ENCODE measurements around the gene PCDHB16. TPM values are rescaled to one million over a fixed set of nuclear protein-coding genes. Genes with fewer than 3 reads are reported as not detected.
"Not testable (repeated sequence)": the region's sequence is repeated elsewhere in the genome, so short reads cannot be mapped to it uniquely, and the experiment has no call there.

PCDHB16 gene
- total and polyA plus RNA-seq, 2 donors (not counting 1 experiment from before 2014, with no cell fraction given): 1.5 TPM

GRCh38 chr5:141172381-141173204, 9.6 kb upstream of the PCDHB16 start, which contains the start of gene PCDHB7:
TSS of gene PCDHB7 (plus strand) at chr5:141172644. CDS start at chr5:141172836, 192 bp downstream.
- DNase-seq (ENCODE audit: low read depth in 2 of 2): peak; percentile 3 to 24
- Histone ChIP-seq H3K27ac (ENCODE audit: insufficient read depth, low read length) (no peak within 1 kb of the TSS), H3K4me2 (ENCODE audit: extremely low read depth, insufficient read depth, low read length) (no peak within 1 kb of the TSS), H3K4me3 (replicated peaks in 1 of 4; ENCODE audit: control extremely low read depth in 1 of 4, insufficient read depth in 1 of 4, low read depth in 3 of 4, low read length in 4 of 4) (peak within 1 kb of the TSS in 2 of 4 experiments; percentile 28 to 30), H3K79me2 (ENCODE audit: control insufficient read depth, insufficient read depth, low read length) (no peaks in the 10 kb centered on the region), H3K9ac (ENCODE audit: insufficient read depth, low read length) (no peak within 1 kb of the TSS), H2AFZ (ENCODE audit: low read length) (no peak within 1 kb of the TSS), H3K4me1 (ENCODE audit: control insufficient read depth, extremely low read depth, insufficient read depth, low read length) (no peaks in the 10 kb centered on the region), H3K36me3 (ENCODE audit: control insufficient read depth, insufficient read depth, low read length) (no peaks in the 10 kb centered on the region), H3K9me3 (ENCODE audit: control insufficient read depth, insufficient read depth, low read depth, low read length) (no peaks in the 10 kb centered on the region), H4K20me1 (ENCODE audit: control insufficient read depth, extremely low read depth, insufficient read depth, low read length) (no peaks in the 10 kb centered on the region), H3K27me3 (ENCODE audit: control insufficient read depth, insufficient read depth, low read length) (no peaks in the 10 kb centered on the region)
- TF ChIP-seq EZH2 (IDR thresholded peaks at IDR 0.05; ENCODE audit: low read length, missing control alignments) (no peak), CTCF (conservative IDR thresholded peaks at IDR 0.05 in 1 of 2, IDR thresholded peaks at IDR 0.05 in 1 of 2; ENCODE audit: low read depth in 1 of 2, low read length in 2 of 2) (peak in 1 of 2 donors; percentile 24)

- H3K4me2 ChIP-seq (ENCODE audit: extremely low read depth, insufficient read depth, low read length); H3K79me2 ChIP-seq (ENCODE audit: control insufficient read depth, insufficient read depth, low read length); H3K9ac ChIP-seq (ENCODE audit: insufficient read depth, low read length); H4K20me1 ChIP-seq (ENCODE audit: control insufficient read depth, extremely low read depth, insufficient read depth, low read length); H3K36me3 ChIP-seq (ENCODE audit: control insufficient read depth, insufficient read depth, low read length); H3K4me1 ChIP-seq (ENCODE audit: control insufficient read depth, extremely low read depth, insufficient read depth, low read length); H3K4me3 ChIP-seq (replicated peaks in 1 of 4; ENCODE audit: control extremely low read depth in 1 of 4, insufficient read depth in 1 of 4, low read depth in 3 of 4, low read length in 4 of 4); H3K27ac ChIP-seq (ENCODE audit: insufficient read depth, low read length); H3K27me3 ChIP-seq (ENCODE audit: control insufficient read depth, insufficient read depth, low read length); DNase-seq (ENCODE audit: low read depth in 2 of 2); H2AFZ ChIP-seq (ENCODE audit: low read length); H3K9me3 ChIP-seq (ENCODE audit: control insufficient read depth, insufficient read depth, low read depth, low read length): not testable (repeated sequence)
These were observed 7.7 kb upstream of the PCDHB16 start for GRCh38 chr5:141174291-141175104.

GRCh38 chr5:141175933-141176332, 6.3 kb upstream of the PCDHB16 start:
- Histone ChIP-seq H3K4me1 (ENCODE audit: control insufficient read depth, extremely low read depth, insufficient read depth, low read length) (no peaks in the 10 kb centered on the region), H3K27ac (ENCODE audit: insufficient read depth, low read length) (no peak overlapping the region), H3K4me3 (replicated peaks in 1 of 4; ENCODE audit: control extremely low read depth in 1 of 4, insufficient read depth in 1 of 4, low read depth in 3 of 4, low read length in 4 of 4) (no peak overlapping the region), H2AFZ (ENCODE audit: low read length) (no peak overlapping the region), H3K9me3 (ENCODE audit: control insufficient read depth, insufficient read depth, low read depth, low read length) (no peaks in the 10 kb centered on the region), H3K9ac (ENCODE audit: insufficient read depth, low read length) (no peak overlapping the region), H3K4me2 (ENCODE audit: extremely low read depth, insufficient read depth, low read length) (no peak overlapping the region), H3K36me3 (ENCODE audit: control insufficient read depth, insufficient read depth, low read length) (no peaks in the 10 kb centered on the region), H4K20me1 (ENCODE audit: control insufficient read depth, extremely low read depth, insufficient read depth, low read length) (no peaks in the 10 kb centered on the region), H3K79me2 (ENCODE audit: control insufficient read depth, insufficient read depth, low read length) (no peaks in the 10 kb centered on the region), H3K27me3 (ENCODE audit: control insufficient read depth, insufficient read depth, low read length) (no peaks in the 10 kb centered on the region)
- no peak for DNase-seq (ENCODE audit: low read depth in 2 of 2)
- TF ChIP-seq EZH2 (IDR thresholded peaks at IDR 0.05; ENCODE audit: low read length, missing control alignments) (no peak), CTCF (conservative IDR thresholded peaks at IDR 0.05 in 1 of 2, IDR thresholded peaks at IDR 0.05 in 1 of 2; ENCODE audit: low read depth in 1 of 2, low read length in 2 of 2) (no peak)

GRCh38 chr5:141177577-141178191, 4.5 kb upstream of the PCDHB16 start, which contains the start of gene PCDHB8:
TSS of gene PCDHB8 (plus strand) at chr5:141177790. CDS start at chr5:141178035, 245 bp downstream.
- not testable (repeated sequence) for H3K9me3 ChIP-seq (ENCODE audit: control insufficient read depth, insufficient read depth, low read depth, low read length); H3K4me2 ChIP-seq (ENCODE audit: extremely low read depth, insufficient read depth, low read length); H3K4me3 ChIP-seq (replicated peaks in 1 of 4; ENCODE audit: control extremely low read depth in 1 of 4, insufficient read depth in 1 of 4, low read depth in 3 of 4, low read length in 4 of 4)

GRCh38 chr5:141179371-141179770, 2.8 kb upstream of the PCDHB16 start:
- not testable (repeated sequence) for H3K4me1 ChIP-seq (ENCODE audit: control insufficient read depth, extremely low read depth, insufficient read depth, low read length); DNase-seq (ENCODE audit: low read depth in 2 of 2); H3K79me2 ChIP-seq (ENCODE audit: control insufficient read depth, insufficient read depth, low read length); H3K27ac ChIP-seq (ENCODE audit: insufficient read depth, low read length); H3K9ac ChIP-seq (ENCODE audit: insufficient read depth, low read length); H3K4me3 ChIP-seq (replicated peaks in 1 of 4; ENCODE audit: control extremely low read depth in 1 of 4, insufficient read depth in 1 of 4, low read depth in 3 of 4, low read length in 4 of 4); H3K36me3 ChIP-seq (ENCODE audit: control insufficient read depth, insufficient read depth, low read length); H2AFZ ChIP-seq (ENCODE audit: low read length); H4K20me1 ChIP-seq (ENCODE audit: control insufficient read depth, extremely low read depth, insufficient read depth, low read length); H3K27me3 ChIP-seq (ENCODE audit: control insufficient read depth, insufficient read depth, low read length); H3K4me2 ChIP-seq (ENCODE audit: extremely low read depth, insufficient read depth, low read length); H3K9me3 ChIP-seq (ENCODE audit: control insufficient read depth, insufficient read depth, low read depth, low read length)

More at GRCh38 chr5:141177577-141178191, 4.5 kb upstream of the PCDHB16 start, which contains the start of gene PCDHB8:
- H3K9ac ChIP-seq (ENCODE audit: insufficient read depth, low read length); H3K27me3 ChIP-seq (ENCODE audit: control insufficient read depth, insufficient read depth, low read length); H4K20me1 ChIP-seq (ENCODE audit: control insufficient read depth, extremely low read depth, insufficient read depth, low read length); H3K79me2 ChIP-seq (ENCODE audit: control insufficient read depth, insufficient read depth, low read length); H2AFZ ChIP-seq (ENCODE audit: low read length); H3K4me1 ChIP-seq (ENCODE audit: control insufficient read depth, extremely low read depth, insufficient read depth, low read length); H3K27ac ChIP-seq (ENCODE audit: insufficient read depth, low read length); H3K36me3 ChIP-seq (ENCODE audit: control insufficient read depth, insufficient read depth, low read length); DNase-seq (ENCODE audit: low read depth in 2 of 2): not testable (repeated sequence)

All from fibroblast of lung (primary cell).